HFFc6 (cell line): Measurements from ENCODE around the gene RPL10. TPM values are rescaled to one million over a fixed set of nuclear protein-coding genes. Genes with fewer than 3 reads are reported as not detected.
A peak's percentile ranks its signal among the peaks of the same experiment; 100 is the strongest.

Experiments
- DNase-seq: peaks from one replicate; pipeline ENCODE4 v3.0.0-alpha.2; 2018
- H3K27ac Mint-ChIP-seq: 2 replicates; pipeline ENCODE4 v1.8.0; 2020; ENCODE audit warnings: mild to moderate bottlenecking, mixed read lengths
- H3K27me3 Mint-ChIP-seq: 2 replicates; pipeline ENCODE4 v1.8.0; 2021; ENCODE audit warnings: mild to moderate bottlenecking, moderate library complexity, mixed read lengths; ENCODE audit not compliant: insufficient read depth
- H3K36me3 Mint-ChIP-seq: 2 replicates; pipeline ENCODE4 v1.8.0; 2021; ENCODE audit warnings: low read depth, mixed read lengths
- H3K4me1 Mint-ChIP-seq: 2 replicates; pipeline ENCODE4 v1.8.0; 2020; ENCODE audit warnings: low read depth, mixed read lengths
- H3K4me3 Mint-ChIP-seq: 2 replicates; pipeline ENCODE4 v1.8.0; 2020; ENCODE audit warnings: mild to moderate bottlenecking, moderate library complexity, mixed read lengths
- H3K9me3 Mint-ChIP-seq: 2 replicates; pipeline ENCODE4 v1.8.0; 2020; ENCODE audit warnings: mild to moderate bottlenecking, mixed read lengths
- CTCF ChIP-seq: fragments of 200-600 bp; sonication (generic); IDR thresholded peaks from 2 replicates; pipeline ENCODE4 v1.5.0; 2021; ENCODE audit warnings: antibody characterized with exemption, mild to moderate bottlenecking
- total RNA-seq, 6 experiments: library from RNA; stranded (reverse); fragmentation: NEBNext Ultra II Directional; extraction: Animal tissue kit (Norgen Biotek cat#: 25700); gene quantifications; 2 replicates in 1 of 6; 3 replicates in 5 of 6; pipeline ENCODE4 v1.2.3, GENCODE V29; 2021

The RPL10 gene
- total RNA-seq, 6 experiments from 2014 or later = 1,764 to 1,978 (median 1,934) TPM

GRCh38 chrX:154350429-154351182 lies 47.6 kb upstream of the RPL10 start:
- no peak for DNase-seq
- TF ChIP-seq CTCF = 0 out of 2 replicates have a peak, but pooled peaks have one; percentile 9
- Mint-ChIP-seq H3K4me1 (peaks cover 6% of the 10 kb centered on the region), H3K4me3 (no peak overlapping the region), H3K9me3 (no peaks in the 10 kb centered on the region), H3K27ac (0 out of 2 replicates have a peak overlapping the region, but pooled peaks have one; percentile 36), H3K27me3 (peaks cover 12% of the 10 kb centered on the region), H3K36me3 (no peaks in the 10 kb centered on the region)

DNA sequence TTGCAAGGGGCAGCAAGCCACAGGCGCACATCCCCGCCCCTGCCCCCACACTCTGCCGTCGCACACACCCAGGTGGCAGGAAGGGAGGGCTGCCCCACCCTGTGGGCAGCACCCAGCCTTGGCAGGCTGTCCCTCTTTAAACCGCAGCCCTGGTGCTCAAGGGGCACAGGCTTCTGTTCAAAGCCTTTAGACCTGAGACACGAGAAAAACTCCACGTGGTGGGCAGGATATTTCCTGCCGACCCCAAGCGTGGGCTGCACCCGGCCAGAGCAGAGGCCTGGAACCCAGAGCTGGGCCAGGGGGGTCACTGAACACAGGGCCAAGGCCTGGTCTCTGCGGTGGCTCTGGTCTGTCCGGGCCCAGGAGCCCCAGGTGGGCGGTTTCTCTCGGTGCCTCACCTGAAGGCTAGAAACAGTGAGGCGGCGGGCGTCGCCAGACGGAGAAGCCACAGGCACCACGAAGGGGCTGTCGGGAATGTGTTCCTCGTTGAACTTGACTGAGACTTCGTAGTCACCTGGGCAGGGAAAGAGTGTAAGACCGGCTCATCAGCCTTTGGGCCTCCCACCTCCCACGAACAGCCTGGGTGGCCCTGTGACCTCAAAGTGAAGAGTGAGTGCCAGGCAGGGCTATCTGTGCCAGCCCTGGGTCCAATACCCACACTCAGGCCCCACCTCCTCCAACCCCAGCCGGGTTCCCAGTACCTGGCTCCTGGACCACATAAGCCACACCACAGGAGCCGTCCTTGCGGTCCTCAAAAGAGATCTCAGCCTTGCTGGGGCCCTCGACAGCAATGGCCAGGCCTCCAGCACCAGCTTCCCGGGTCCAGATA lies 46.8 kb upstream of the RPL10 start:
- no peak for DNase-seq
- Mint-ChIP-seq H3K9me3 (no peaks in the 10 kb centered on the region), H3K4me3 (no peak overlapping the region; the same call in 1 of the 2 replicates), H3K36me3 (no peaks in the 10 kb centered on the region), H3K27me3 (peaks cover 15% of the 10 kb centered on the region), H3K27ac (no peak overlapping the region), H3K4me1 (peaks cover 6% of the 10 kb centered on the region)
- no peak for TF ChIP-seq CTCF

DNA sequence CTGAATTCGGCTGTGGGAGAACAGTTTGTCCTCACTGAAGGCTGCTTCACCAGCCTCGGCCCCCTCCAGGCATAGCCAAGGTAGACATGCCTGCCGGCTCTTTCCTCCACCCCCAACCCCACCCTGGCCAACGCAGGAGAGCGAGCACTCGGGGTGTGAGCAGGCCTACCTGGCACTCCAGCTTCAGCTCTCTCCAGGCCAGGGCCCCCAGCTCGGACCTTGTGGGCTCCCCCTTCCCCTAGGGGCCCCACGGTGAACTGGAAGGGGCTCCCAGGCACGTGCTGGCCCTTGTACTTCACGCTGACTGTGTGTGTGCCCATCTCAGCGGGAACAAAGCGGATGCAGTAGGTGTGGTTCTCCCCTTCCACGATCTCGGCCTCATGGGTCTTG lies 46.2 kb upstream of the RPL10 start:
- H3K9me3 Mint-ChIP-seq = no peaks in the 10 kb centered on the region

DNA sequence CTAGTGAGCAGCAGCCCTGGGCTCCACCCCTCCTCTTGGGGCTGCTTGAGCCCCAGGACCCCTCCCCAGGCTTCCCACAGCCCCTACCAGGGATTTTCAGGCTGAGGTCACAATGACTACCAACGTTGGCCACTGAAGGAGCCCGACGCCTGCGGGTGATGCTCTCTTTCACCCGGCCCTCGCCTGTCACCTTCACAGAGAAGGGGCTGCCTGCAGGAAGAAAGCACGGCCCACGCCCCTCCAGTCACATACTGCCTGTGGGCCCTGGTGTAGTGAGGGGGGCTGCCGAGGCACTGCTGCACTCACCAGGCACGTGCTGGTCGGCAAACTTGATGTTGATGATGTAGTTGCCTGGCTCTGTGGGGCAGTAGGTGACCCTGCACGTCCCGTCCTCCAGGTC lies 45.7 kb upstream of the RPL10 start:
- no peaks in the 10 kb centered on the region for H3K36me3 Mint-ChIP-seq
- H3K27me3 Mint-ChIP-seq = peaks cover 11% of the 10 kb centered on the region
- peak overlapping the region; percentile 29; the same call in 1 of the 2 replicates for H3K27ac Mint-ChIP-seq
- DNase-seq = no peak
- H3K4me3 Mint-ChIP-seq = no peak overlapping the region; the same call in 1 of the 2 replicates
- no peaks in the 10 kb centered on the region for H3K9me3 Mint-ChIP-seq
- TF ChIP-seq CTCF = no peak
- H3K4me1 Mint-ChIP-seq = peaks cover under 1% of the 10 kb centered on the region

More for the DNA sequence above, 46.2 kb upstream of the RPL10 start:
- no peak for DNase-seq
- TF ChIP-seq CTCF = no peak
- no peaks in the 10 kb centered on the region for H3K36me3 Mint-ChIP-seq
- H3K27me3 Mint-ChIP-seq = peaks cover 15% of the 10 kb centered on the region
- H3K4me3 Mint-ChIP-seq = no peak overlapping the region; the same call in 1 of the 2 replicates
- peak overlapping the region; percentile 29; the same call in 1 of the 2 replicates for H3K27ac Mint-ChIP-seq
- peaks cover 5% of the 10 kb centered on the region for H3K4me1 Mint-ChIP-seq

GRCh38 chrX:154353172-154353843 lies 44.9 kb upstream of the RPL10 start:
- Mint-ChIP-seq H3K36me3 (no peaks in the 10 kb centered on the region), H3K4me1 (no peaks in the 10 kb centered on the region; the same call in 1 of the 2 replicates), H3K27me3 (peaks cover 10% of the 10 kb centered on the region), H3K27ac (peak overlapping the region; percentile 45; the same call in 1 of the 2 replicates), H3K9me3 (no peaks in the 10 kb centered on the region), H3K4me3 (no peak overlapping the region)
- no peak for TF ChIP-seq CTCF
- DNase-seq = no peak
